PC-3 (cell line): Measurements from ENCODE around the gene ILDR2. TPM values are rescaled to one million over a fixed set of nuclear protein-coding genes. Genes with fewer than 3 reads are reported as not detected.

Source experiments
- ATAC-seq: fragments of 200-7000 bp; cut with Tn5 transposase; 2 replicates; pipeline ENCODE4 v1.9.1; 2020; ENCODE audit warnings: mild to moderate bottlenecking, moderate library complexity
- BruUV-seq: library from RNA; stranded (reverse); fragments of 400-500 nt; replicated peaks from 2 replicates; lab custom pipeline; 2021; lab: Mats Ljungman, UMichigan
- CTCF ChIA-PET: fragments of 300-600 bp; sonication (Branson Sonifier 250); formaldehyde crosslinking; loops from one replicate; lab custom pipeline; 2022; ENCODE audit warnings: antibody characterized with exemption; lab: Charles Lee
- POLR2A ChIA-PET: fragments of 300-600 bp; sonication (Branson Sonifier 250); formaldehyde crosslinking; loops from one replicate; lab custom pipeline; 2022; ENCODE audit warnings: antibody characterized with exemption; ENCODE audit not compliant: unreplicated experiment; lab: Charles Lee
- DNase-seq: peaks from one replicate; pipeline ENCODE4 v3.0.0-alpha.2; 2015
- H2AFZ ChIP-seq: fragments of 300-600 bp; sonication (generic); 2 replicates; pipeline ENCODE4 v1.6.0; 2016; ENCODE audit warnings: antibody characterized with exemption, low read length
- H3F3A ChIP-seq: fragments of 300-600 bp; sonication (generic); one replicate; pipeline ENCODE4 v1.6.0; 2017; ENCODE audit warnings: antibody characterized with exemption, low read length, control low read depth, mild to moderate bottlenecking; ENCODE audit not compliant: unreplicated experiment
- H3K27ac ChIP-seq: fragments of 300-600 bp; sonication (generic); 2 replicates; pipeline ENCODE4 v1.5.1; 2016; ENCODE audit warnings: mild to moderate bottlenecking, low read length
- H3K27me3 ChIP-seq: fragments of 300-600 bp; sonication (generic); 2 replicates; pipeline ENCODE4 v1.6.1; 2016; ENCODE audit warnings: low read length, mixed read lengths
- H3K36me3 ChIP-seq: fragments of 300-600 bp; sonication (generic); 2 replicates; pipeline ENCODE4 v1.6.1; 2016; ENCODE audit warnings: low read depth, mixed run types, low read length, mixed read lengths
- H3K4me1 ChIP-seq: fragments of 300-600 bp; sonication (generic); 2 replicates; pipeline ENCODE4 v1.5.1; 2016; ENCODE audit warnings: low read length; ENCODE audit not compliant: insufficient read depth
- H3K4me2 ChIP-seq: fragments of 300-600 bp; sonication (generic); 2 replicates; pipeline ENCODE4 v1.6.0; 2016; ENCODE audit warnings: low read length
- H3K4me3 ChIP-seq: fragments of 300-600 bp; sonication (generic); 2 replicates; pipeline ENCODE4 v1.5.1; 2016; ENCODE audit warnings: mild to moderate bottlenecking, low read length, mixed read lengths
- H3K79me2 ChIP-seq: fragments of 300-600 bp; sonication (generic); 2 replicates; pipeline ENCODE4 v1.6.1; 2017; ENCODE audit warnings: low read length, mixed read lengths
- H3K9ac ChIP-seq: fragments of 300-600 bp; sonication (generic); 2 replicates; pipeline ENCODE4 v1.6.0; 2016; ENCODE audit warnings: mild to moderate bottlenecking, low read length
- H3K9me2 ChIP-seq: fragments of 300-600 bp; sonication (generic); replicated peaks from 2 replicates; pipeline ENCODE4 v1.6.1; 2016; ENCODE audit warnings: mixed run types, low read length, mixed read lengths
- H3K9me3 ChIP-seq: fragments of 300-600 bp; sonication (generic); 2 replicates; pipeline ENCODE4 v1.6.1; 2016; ENCODE audit warnings: low read length, mixed read lengths
- H4K20me1 ChIP-seq: fragments of 300-600 bp; sonication (generic); 2 replicates; pipeline ENCODE4 v1.6.1; 2016; ENCODE audit warnings: low read length, mixed read lengths
- CTCF ChIP-seq: fragments of 300-600 bp; sonication (generic); conservative IDR thresholded peaks from 2 replicates; pipeline ENCODE4 v1.5.1; 2017; ENCODE audit warnings: antibody characterized with exemption, low read depth, mild to moderate bottlenecking, low read length
- EZH2 ChIP-seq: fragments of 300-600 bp; sonication (generic); IDR thresholded peaks from one replicate; pipeline ENCODE4 v1.6.1; 2017; ENCODE audit warnings: antibody characterized with exemption, mild to moderate bottlenecking, low read length; ENCODE audit not compliant: unreplicated experiment
- EZH2phosphoT487 ChIP-seq: fragments of 300-600 bp; sonication (generic); IDR thresholded peaks from 2 replicates; pipeline ENCODE4 v1.6.1; 2018; ENCODE audit warnings: mild to moderate bottlenecking, antibody characterized with exemption, low read length, borderline replicate concordance
- intact Hi-C: fragments of 100-400 bp; cut with micrococcal nuclease; formaldehyde crosslinking; loops from 2 replicates; pipeline ENCODE4 v1.9.0; 2023
- total RNA-seq: library from RNA; depleted of rRNA; stranded (reverse); fragments of >200 nt; gene quantifications from 2 replicates; pipeline ENCODE4 v1.2.3, GENCODE V29; 2014

Gene ILDR2
- total RNA-seq, 1 experiment from 2014 or later: not detected

- Histone ChIP-seq H3K27ac (no peak overlapping the region), H3F3A (no peaks in the 10 kb centered on the region), H3K4me1 (peaks cover 13% of the 10 kb centered on the region), H3K27me3 (peaks cover 55% of the 10 kb centered on the region), H3K9ac (no peak overlapping the region), H4K20me1 (no peaks in the 10 kb centered on the region), H3K4me2 (no peak overlapping the region), H2AFZ (no peak overlapping the region), H3K4me3 (no peak overlapping the region), H3K79me2 (no peaks in the 10 kb centered on the region), H3K9me2 (no peaks in the 10 kb centered on the region), H3K36me3 (no peaks in the 10 kb centered on the region), H3K9me3 (no peaks in the 10 kb centered on the region)
- POLR2A ChIA-PET: no interaction called here
- peak; percentile 79 for DNase-seq
- intact Hi-C loops: no loop called here
- CTCF ChIA-PET: no interaction called here
- ATAC-seq: no peak; the same call in 1 of the 2 replicates
- no TSS peak for BruUV-seq
- TF ChIP-seq EZH2 (no peak), EZH2phosphoT487 (no peak), CTCF (no peak)
These were observed 23.2 kb downstream of the ILDR2 start for GRCh38 chr1:166952002-166952746.

GRCh38 chr1:166951050-166951449 is 24.3 kb downstream of the ILDR2 start:
- Histone ChIP-seq H4K20me1 (no peaks in the 10 kb centered on the region), H3K9me3 (no peaks in the 10 kb centered on the region), H3K9ac (no peak overlapping the region), H3F3A (no peaks in the 10 kb centered on the region), H3K36me3 (no peaks in the 10 kb centered on the region), H3K4me1 (peaks cover 13% of the 10 kb centered on the region), H3K27me3 (peaks cover 54% of the 10 kb centered on the region), H3K4me3 (no peak overlapping the region), H3K27ac (no peak overlapping the region), H3K79me2 (no peaks in the 10 kb centered on the region), H2AFZ (no peak overlapping the region), H3K9me2 (no peaks in the 10 kb centered on the region), H3K4me2 (no peak overlapping the region)
- no TSS peak for BruUV-seq
- TF ChIP-seq CTCF (no peak), EZH2 (no peak), EZH2phosphoT487 (no peak)
- ChIA-PET CTCF (no interaction called here), POLR2A (no interaction called here)
- intact Hi-C loops: no loop called here
- ATAC-seq (no peak), DNase-seq (no peak)

GRCh38 chr1:166950156-166950555 is 25.2 kb downstream of the ILDR2 start:
- no peaks in the 10 kb centered on the region for H3K9me2 ChIP-seq
- ChIA-PET CTCF (no interaction called here), POLR2A (no interaction called here)
- intact Hi-C loops: no loop called here
- no peak for ATAC-seq
- no peaks in the 10 kb centered on the region for H3K9me3 ChIP-seq
- no peak overlapping the region for H3K9ac ChIP-seq
- H3F3A ChIP-seq: no peaks in the 10 kb centered on the region
- H3K4me1 ChIP-seq: peaks cover 13% of the 10 kb centered on the region
- H3K4me3 ChIP-seq: no peak overlapping the region
- no peak for DNase-seq
- no peak overlapping the region for H3K4me2 ChIP-seq
- BruUV-seq: no TSS peak
- TF ChIP-seq EZH2phosphoT487: no peak
- TF ChIP-seq CTCF: no peak
- TF ChIP-seq EZH2: no peak
- no peaks in the 10 kb centered on the region for H3K36me3 ChIP-seq
- no peaks in the 10 kb centered on the region for H4K20me1 ChIP-seq
- H3K79me2 ChIP-seq: no peaks in the 10 kb centered on the region
- no peak overlapping the region for H2AFZ ChIP-seq
- H3K27ac ChIP-seq: no peak overlapping the region
- peaks cover 56% of the 10 kb centered on the region for H3K27me3 ChIP-seq
